NCI-H446 (cell line): ENCODE results near the gene PPP3R1.
A peak's percentile ranks its signal among the peaks of the same experiment; 100 is the strongest.

Source experiments
- DNase-seq, 2 experiments: peaks; one replicate each; lab custom pipeline; 2025; lab: John Stamatoyannopoulos, UW

The PPP3R1 gene

DNA sequence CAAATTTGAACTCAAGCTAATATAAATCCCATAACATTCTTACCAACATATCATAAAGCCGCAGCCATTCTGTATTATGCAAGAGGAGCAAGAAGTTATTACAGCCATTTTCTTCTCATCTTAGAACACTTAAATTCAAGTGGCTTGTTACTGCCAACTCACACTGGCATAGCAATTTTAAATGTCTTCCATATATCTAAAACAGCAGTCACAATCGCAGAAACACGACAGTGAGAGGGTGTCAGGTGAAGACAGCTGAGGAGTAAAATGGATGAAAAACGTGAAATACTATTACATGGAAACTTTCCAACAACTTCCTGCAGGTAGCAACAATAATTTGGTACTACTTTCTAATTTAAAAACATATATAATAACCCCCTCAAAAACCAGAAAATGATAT, 17.9 kb downstream of the PPP3R1 start:
- DNase-seq: no peak

DNA sequence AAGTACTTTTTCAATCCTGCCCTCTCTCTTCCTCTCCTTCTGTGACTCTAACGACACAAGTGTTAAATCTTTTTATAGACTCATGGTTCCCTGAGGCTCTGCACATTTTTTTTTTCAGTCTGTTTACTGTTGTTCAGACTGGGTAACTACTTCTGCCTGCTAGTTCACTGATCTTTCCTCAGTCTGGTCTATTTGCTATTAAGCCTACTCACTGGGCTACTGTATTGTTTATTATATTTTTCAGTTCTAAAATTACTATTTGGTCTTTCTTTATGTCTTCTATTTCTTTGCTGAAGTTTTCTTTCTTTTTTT, 21.3 kb downstream of the PPP3R1 start:
- no peak for DNase-seq

DNA sequence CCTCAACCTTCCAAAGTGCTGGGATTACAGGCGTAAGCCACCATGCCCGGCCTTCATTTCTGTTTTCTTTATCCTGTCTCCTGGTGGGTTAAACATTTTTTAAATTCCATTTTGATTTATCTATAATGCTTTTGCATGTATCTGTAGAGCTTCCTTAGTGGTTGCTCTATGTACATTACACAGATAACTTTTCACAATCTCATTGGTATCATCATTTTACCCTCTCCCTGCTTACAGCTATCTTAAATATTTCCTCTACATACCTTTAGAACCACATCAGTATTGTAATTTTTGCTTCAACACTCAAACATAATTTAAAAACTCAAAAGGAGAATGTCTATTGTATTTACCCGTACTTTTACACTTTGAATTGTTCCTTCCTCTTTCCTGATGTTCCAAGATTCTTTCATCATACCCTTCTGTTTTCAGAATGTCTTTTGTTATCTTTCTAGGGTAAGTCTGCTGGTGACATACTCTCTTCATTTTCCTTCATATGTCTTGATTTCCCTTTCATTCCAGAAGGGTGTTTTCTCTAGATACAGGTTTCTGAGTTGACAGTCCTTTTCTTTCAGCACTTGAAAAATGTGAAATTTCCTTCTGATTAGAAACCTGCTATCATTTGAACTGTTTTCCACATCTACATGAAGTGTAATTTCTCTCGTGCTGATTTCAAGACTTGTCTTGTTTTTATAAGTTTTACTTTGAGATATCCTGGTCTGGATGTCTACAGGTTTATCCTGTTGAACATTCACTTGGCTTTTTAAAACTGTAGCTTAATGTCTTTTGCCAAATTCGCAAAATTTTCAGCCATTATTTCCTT, 21.9 kb downstream of the PPP3R1 start:
- DNase-seq: no peak

DNA sequence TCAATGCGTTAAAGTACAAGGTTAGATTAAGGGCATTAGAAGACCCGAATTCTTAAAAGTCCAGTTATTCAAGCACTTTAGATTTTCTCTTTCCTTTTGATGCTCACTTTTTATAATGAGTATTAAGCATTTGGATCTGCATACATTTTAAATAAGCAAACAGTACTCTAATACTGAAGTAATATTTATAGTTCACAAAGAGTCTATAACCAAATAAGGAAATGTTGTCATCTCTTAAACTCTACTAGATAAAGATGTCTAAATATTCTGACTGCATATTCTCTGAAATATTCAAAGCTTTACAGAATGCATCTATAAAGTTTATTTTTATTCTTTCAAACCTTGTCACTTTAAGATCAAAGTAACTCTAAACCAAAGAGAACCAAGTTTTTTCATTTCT, 25.5 kb downstream of the PPP3R1 start:
- DNase-seq: no peak

DNA sequence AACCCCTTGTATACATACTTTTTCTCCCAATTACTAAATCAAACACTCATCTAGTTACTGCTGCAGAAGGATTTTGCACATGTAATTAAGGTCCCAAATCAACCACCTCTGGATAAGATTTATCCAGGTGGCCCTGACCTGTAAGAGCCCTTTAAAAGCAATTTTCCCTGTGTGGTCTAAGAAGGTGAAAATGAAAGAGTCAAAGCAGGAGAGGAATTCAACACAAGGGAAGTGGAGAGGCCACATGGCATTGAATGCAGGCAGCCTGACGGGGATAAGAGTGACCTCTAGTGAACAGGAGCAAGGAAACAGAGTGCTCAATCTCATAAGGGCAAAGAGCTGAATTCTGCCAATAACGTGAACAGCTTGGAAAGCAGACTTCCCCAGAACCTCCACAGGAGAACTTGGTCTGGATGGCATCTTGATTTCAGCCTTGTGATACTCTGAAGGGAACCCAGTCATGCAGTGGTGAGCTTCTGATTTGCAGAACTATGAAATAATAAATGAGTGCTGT, 27.2 kb downstream of the PPP3R1 start:
- DNase-seq: no peak

DNA sequence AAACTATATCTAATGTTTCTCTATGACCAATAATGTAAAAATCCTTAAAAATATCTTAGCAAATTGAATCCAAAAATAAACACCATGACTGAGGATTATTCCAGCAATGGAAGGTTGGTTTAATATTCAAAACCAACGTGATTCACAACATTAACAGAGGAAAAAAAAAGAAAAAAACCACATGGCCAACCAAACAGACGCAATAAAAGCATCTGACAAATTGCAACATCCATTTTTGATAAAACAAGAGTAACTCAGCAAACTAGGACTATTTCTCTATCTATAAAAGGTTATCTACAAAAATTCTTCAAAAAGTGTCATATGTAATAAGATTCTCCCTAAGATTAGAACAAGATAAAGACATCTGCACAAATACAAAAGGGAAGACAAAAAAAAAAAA, 28.9 kb downstream of the PPP3R1 start:
- no peak for DNase-seq

DNA sequence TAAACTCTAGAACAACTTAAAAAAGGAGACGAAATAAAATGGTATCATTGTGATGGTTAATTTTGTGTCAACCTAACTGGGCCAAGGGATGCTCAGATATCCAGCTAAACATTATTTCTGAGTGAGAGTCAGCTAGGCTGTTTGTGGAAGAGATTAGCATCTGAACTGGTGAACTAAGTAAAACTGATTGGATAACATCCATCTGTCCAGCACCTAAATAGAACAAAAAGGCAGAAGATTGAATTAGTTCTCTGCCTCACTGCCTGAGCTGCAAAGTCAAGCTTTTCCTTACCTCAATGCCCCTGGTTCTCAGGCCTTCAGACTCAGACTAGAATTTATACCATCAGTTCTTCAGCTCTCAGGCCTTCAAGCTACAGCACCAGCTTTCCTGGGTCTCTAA, 30.0 kb downstream of the PPP3R1 start:
- no peak for DNase-seq

DNA sequence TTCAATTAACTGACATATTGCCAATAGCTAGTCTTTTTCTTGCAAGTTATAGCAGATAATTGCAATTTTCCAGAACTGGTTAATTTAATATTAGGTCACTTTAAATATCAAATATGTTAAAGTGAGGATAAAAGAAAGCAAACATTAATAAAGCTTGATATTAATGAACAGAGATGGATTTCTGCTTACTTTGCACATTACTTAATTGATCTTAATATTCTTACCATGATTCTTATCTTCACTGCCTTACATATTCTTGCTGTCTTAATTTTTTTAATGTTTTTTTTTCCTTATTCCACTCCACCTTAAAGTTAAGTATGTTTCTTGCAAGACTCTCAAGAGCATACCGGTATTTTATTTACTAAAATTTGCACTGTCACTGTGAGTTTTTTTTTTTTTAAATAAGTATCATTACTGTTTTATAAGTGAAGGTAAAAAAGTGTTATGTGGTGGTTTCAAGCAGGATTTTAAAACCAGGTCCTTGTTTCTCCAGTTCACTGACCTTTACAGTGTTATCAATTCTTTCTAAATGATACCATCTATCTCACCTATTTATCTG, 33.9 kb downstream of the PPP3R1 start:
- DNase-seq: no peak

DNA sequence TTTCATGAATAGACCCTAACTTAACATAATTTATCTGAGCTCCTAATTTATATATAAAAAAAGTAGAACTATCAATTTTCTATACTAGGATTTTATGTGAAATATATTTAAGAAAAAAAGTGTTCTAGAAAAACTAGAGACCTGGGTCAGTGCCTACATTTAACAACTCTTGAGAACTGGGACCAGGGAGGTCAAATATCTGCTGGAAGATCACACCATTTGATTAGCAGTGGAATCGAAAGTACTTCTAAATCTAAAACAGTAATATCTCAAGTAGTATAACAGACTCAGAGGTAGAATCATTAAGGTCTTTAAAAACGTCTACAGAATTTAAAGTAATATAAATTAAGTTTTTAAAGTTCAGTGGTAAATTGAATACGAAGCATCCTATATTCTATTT, 34.6 kb downstream of the PPP3R1 start:
- DNase-seq: no peak

DNA sequence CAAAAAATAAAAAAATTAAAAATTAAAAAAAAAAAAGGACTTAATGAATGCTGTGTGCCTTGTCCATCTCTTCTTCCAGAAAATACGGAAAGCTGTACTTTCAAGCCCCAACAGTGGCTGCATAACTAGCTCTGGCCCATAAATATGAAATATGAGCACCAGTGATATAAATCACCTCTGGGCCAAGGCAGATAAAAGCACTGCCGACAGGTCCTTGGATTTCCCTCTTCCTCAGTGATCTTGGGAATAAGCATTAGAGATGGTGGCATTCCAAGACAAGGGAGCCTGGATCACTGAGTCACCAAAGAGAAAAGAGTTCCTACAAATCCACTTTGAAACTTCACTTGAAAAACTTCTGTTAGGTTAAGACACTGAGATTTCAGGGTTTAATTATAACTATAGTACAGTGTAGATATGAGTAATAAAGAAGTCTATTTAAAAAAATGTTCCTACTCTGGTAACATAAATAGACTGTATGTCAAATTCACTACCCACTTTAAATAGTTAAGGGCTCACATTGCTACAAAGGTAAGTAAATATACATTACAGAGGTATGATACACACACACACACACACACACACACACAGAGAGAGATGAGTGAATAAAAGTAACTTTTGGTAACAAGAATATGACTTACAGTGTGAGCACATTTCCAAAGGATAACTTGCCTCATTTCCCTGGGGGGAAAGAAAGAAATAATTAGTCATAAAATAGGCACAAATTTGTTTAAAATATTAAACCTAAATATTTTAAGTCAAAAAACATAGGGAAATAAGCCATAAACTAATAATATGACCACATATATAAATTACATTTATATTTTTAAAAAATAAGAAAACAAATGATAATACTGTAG, 35.6 kb downstream of the PPP3R1 start:
- no peak for DNase-seq

DNA sequence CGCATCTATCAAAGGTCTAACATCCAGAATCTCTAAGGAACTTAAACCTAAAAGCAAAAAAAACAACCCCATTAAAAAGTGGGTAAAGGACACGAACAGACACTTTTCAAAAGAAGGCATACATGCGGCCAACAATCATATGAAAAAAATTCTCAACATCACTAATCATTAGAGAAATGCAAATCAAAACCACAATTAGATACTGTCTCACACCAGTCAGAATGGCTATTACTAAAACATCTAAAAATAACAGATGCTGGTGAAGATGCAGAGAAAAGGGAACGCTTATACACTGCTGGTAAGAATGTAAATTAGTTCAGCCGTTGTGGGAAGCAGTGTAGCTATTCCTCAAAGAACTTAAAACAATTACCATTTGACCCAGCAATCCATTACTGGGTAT, 38.0 kb downstream of the PPP3R1 start:
- no peak for DNase-seq

DNA sequence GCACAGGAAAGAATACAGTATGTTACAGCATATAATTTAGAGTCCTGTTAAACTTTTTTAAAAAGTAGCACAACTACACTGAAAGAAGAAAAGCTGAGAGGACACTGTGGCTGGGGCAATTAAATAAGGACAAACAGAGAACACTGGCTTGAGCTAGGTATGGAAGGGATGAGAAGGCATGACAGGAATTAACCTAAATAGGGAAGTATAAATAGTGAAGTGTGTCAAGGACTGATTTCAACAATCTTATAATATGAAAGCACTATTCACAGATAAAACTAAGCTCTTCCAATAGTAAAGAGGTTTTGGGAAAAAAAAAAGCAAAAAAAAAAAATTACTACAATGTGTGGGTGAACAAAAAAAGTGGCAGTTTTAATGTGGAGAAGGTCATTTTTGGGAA, 45.5 kb downstream of the PPP3R1 start:
- no peak for DNase-seq

DNA sequence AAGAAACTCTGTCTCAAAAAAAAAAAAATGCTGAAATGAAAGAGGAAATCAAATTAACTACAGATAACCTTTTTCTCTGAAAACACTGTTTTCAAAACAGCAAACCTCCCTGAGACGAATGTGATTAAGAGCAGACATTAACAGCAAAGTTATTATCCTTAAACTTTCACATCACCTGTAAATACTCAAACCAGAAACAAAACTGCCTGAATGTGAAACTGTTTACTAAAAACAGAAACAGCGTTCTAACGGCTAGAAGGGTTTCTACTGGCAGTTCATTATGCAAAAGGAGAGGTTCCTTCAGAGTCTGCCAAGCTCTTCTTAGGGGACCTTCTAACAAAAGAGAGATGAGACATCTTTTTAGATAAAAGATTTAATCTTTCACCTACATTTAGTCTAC, 48.7 kb downstream of the PPP3R1 start:
- no peak for DNase-seq

DNA sequence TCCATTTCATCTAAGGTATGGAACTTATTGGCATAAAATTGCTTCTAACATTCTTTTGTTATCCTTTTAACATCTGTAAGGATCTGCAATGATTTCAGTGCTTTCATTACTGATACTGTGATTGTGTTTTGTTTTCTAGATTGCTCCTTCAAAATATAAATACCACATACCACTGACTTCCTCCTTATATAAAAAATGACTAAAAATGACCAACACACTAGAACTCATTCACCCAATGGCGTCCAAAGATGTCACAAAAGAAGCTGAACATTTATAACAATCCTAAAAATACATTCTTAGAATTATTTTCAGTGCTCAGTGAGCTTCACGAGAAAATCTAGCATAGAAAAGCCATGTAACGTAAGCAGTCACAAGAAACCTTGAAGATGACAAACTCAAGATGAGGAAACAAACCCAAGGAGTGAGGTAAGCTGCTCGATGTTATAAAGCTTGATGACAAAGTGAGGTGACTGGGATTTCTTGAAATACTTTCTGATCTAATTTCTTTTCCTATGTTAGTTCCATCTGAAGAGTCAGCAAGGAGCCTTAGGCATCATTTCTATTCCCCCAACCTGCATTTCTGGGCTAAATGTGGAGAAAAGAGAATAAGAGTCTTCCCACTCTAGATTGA, 52.1 kb downstream of the PPP3R1 start:
- no peak for DNase-seq

DNA sequence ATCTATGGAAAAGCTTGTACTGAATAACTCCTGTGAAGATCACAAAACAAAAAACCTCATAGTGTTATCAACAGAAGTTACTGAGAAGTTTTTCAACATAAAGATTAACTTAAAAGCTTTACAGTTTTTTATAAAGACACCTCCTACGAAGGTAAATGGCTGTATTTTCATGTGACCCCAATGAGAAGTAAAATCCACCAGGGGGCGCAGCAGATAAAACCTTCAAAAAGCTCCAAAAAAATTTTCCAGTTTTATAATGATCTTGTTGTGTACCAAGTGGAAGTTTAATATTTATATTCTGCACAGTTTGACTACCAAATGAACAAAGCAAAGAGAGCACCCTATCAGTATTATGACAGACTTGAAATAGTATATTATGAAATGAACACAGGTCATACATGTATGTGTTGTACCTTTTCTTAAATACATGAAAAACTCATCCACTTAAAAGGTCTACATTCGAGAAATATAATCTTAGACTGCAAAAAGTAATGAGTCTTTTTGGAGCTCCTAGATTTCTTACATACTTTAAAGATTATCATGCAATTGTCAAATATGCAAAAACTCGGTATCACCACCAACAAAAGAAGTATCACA, 56.1 kb downstream of the PPP3R1 start:
- peak; percentile 29 to 65 for DNase-seq

DNA sequence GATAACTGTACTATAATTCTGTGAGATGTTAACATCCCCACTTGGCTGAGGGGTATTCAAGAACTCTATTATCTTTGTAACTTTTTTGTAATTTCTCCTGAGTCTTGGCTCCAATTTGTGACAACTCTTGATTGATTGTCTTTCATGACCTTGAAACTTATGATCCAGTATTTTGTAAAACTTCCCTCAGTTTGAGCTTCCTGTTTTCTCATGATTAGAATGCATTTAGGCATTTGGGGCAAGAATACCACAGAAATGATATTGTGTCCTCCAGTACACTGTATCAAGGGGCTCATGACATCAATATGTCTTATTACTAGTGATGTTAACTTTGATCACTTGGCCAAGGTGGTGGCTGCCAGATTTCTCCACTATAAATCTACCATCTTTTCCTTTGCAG, 57.2 kb downstream of the PPP3R1 start:
- no peak for DNase-seq

DNA sequence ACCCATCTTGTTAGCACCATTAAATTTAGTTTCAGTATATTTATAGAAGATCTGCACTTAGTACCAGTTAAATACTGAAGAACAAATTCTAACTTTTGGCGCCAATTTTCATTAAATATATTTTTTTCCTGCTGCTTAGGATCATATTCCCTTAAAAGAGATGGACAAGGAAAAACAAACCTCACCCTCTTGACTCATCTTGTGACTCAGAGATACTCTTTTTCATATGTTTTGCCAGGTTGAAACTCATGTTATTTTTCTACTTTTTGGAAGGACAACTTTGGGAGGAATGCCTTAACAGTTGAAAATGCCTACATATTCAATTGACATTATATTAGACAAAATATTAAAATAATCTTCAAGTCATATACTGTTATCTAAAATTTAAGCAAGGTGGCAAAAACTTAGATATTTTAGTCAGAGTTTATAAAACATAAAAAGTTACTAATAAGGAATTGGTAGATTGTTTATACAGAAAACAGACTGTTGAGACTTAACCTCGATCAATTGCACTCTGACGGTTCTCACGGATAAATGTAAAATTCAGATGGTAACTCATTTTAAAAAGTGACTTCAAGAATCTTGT, 58.5 kb downstream of the PPP3R1 start:
- no peak for DNase-seq

DNA sequence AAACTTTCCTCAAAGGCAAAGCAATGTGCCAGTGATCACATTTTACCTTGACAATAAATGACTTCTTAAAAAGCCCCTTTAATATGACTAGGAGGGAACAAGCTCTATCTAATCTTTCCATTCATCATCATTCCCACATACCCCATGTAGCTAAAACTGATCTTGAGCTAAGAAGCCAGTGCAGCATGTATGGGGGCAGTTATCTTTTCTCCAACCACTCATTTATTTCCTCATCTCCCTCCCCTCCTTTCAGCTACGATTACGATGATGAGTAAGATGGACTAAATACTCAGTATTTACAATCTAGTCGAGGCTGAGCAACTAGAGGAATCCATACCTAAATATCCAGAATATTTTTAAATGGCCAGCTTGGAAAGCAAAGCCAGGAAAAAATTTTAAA, 59.2 kb downstream of the PPP3R1 start:
- DNase-seq: no peak

DNA sequence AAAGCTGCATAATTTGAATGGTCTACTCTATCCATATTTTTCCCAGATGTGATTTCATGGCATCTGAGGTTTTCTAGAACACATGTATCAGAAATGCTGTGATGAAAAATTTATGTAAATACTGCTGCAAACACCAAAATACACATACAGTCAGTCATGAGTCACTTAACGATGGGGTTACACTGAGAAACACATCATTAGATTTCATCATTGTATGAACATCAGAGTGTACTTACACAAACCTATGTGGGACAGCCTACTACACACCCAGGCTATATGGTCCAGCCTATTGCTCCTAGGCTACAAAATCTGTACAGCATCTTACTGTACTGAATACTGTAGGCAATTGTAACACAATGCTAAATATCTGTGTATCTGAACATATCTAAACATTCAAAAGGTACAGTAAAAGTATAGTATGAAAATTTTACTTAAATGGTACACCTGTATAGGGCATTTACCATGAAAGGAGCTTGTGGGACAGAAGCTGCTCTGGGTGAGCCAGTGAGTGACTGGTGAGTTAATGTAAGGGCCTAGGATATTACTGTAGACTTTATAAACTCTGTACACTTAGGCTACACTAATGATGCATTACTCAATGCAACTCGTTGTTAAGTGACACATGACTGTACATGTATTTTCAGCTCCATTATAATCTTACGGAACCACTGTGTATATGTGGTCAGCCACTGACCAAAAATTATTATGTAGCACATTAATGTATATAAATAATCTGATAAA, 61.2 kb downstream of the PPP3R1 start:
- DNase-seq: no peak

DNA sequence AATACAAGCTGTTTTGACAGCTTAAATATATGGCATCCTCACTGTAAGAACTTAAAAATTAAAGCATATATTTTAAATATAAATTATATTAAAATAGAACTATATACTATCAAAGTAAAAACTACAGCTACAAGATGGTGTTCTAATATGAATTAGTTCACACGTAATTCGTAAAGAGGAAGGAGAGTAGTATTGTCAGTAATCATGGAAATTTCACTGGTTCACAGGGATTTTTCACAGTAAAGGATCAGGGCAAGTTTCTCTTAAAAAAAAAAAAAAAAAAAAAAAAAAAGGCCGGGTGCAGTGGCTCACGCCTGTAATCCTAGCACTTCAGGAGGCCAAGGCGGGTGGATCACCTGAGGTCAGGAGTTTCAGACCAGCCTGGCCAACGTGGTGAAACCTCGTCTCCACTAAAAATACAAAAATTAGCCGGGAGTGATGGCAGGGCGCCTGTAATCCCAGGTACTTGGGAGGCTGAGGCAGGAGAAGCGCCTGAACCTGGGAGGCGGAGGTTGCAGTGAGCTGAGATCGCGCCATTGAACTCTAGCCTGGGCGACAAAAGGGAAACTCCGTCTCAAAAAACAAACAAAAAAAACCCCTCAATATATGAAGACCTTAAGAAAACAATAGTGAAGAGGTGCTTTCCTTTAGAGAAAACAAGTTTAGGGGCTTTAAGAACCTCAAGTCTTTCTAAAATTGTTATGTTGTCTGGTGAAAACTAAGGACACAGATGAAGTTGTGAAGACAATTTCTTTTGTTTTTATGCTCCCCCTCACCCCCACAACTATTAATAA, 62.1 kb downstream of the PPP3R1 start:
- DNase-seq: no peak
